ENCODE results near the gene TTC9B. TPM values are rescaled to one million over a fixed set of nuclear protein-coding genes. Genes with fewer than 3 reads are reported as not detected.

TTC9B gene
- total RNA-seq, 8 experiments from 2014 or later: 0.45 to 25.6 (median 13.5) TPM

- no peak overlapping the region for H3K4me3 ChIP-seq
- no peaks in the 10 kb centered on the region for H3K4me1 ChIP-seq (replicated peaks in 1 of 2)
- H3K27ac ChIP-seq: no peak overlapping the region
- 82 to 100% (median 97%) methylated on average over 1 to 3 of the region's 8 CpGs; no CpG with 5 or more reads in 6 of the 10 experiments for WGBS, 10 experiments
- ATAC-seq (replicated peaks in 6 of 8): peak in 2 of 8 experiments; percentile 52 to 81
- in situ Hi-C loops (cut with MboI; ENCODE audit: low pct_unique_long_range_greater_than_20kb in 2 of 9, low sequenced_read_pairs in 9 of 9, unreplicated experiment in 9 of 9): no loop called here
These were observed 38.3 kb upstream of the TTC9B start for GRCh38 chr19:40256512-40256911.

- H3K27ac ChIP-seq: no peak overlapping the region
- WGBS, 10 experiments: 100% methylated on average over 2 of the region's 3 CpGs; no CpG with 5 or more reads in 9 of the 10 experiments
- no peak for ATAC-seq (replicated peaks in 6 of 8)
- in situ Hi-C loops (cut with MboI; ENCODE audit: low pct_unique_long_range_greater_than_20kb in 2 of 9, low sequenced_read_pairs in 9 of 9, unreplicated experiment in 9 of 9): no loop called here
- no peak overlapping the region for H3K4me3 ChIP-seq
- H3K4me1 ChIP-seq (replicated peaks in 1 of 2): no peaks in the 10 kb centered on the region
These were observed 37.5 kb upstream of the TTC9B start for GRCh38 chr19:40255619-40256166.

- Histone ChIP-seq H3K27ac (no peak overlapping the region), H3K4me3 (no peak overlapping the region), H3K4me1 (replicated peaks in 1 of 2) (no peaks in the 10 kb centered on the region)
- in situ Hi-C loops (cut with MboI; ENCODE audit: low pct_unique_long_range_greater_than_20kb in 2 of 9, low sequenced_read_pairs in 9 of 9, unreplicated experiment in 9 of 9): no loop called here
- WGBS, 10 experiments: 88 to 100% (median 95%) methylated on average over 1 to 7 of the region's 16 CpGs; no CpG with 5 or more reads in 2 of the 10 experiments
- no peak for ATAC-seq (replicated peaks in 6 of 8)
These were observed 36.7 kb upstream of the TTC9B start for GRCh38 chr19:40254714-40255418.

DNA sequence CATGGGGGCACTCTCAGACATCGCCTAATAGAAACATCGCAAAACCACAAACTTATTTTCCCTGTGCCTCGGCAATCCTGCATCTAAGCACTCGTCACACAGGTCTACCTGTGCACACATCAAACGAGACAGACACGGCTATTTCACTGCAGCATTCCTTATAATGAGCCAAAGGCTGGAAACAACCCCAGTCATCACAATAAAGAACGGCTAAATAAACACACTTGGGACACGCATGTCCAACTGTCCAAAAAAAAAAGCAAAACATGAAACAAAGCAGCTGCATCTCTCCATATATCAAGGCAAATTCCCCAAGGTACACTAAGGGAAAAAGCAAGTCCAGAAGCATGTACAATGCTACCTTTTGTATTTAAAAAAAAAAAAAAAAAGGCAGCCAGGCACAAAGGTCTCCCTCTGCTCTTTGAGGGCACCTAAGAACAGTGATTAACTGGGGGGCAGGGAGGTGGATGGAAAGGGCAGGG, 35.5 kb upstream of the TTC9B start:
- in situ Hi-C loops (cut with MboI; ENCODE audit: low pct_unique_long_range_greater_than_20kb in 2 of 9, low sequenced_read_pairs in 9 of 9, unreplicated experiment in 9 of 9): no loop called here
- WGBS, 10 experiments: 71 to 100% (median 87%) methylated on average over 1 to 7 of the region's 8 CpGs
- ATAC-seq (replicated peaks in 6 of 8): peak in 1 of 8 experiments; percentile 50

GRCh38 chr19:40252395-40252794, 34.2 kb upstream of the TTC9B start:
- Histone ChIP-seq H3K27ac (no peak overlapping the region), H3K4me3 (no peak overlapping the region), H3K4me1 (replicated peaks in 1 of 2) (no peaks in the 10 kb centered on the region)
- in situ Hi-C loops (cut with MboI; ENCODE audit: low pct_unique_long_range_greater_than_20kb in 2 of 9, low sequenced_read_pairs in 9 of 9, unreplicated experiment in 9 of 9): no loop called here
- whole genome bisulfite sequencing, 10 experiments: 50 to 93% (median 86%) methylated on average over 2 to 5 of the region's 7 CpGs; no CpG with 5 or more reads in 2 of the 10 experiments
- no peak for ATAC-seq (replicated peaks in 6 of 8)

More for the DNA sequence above, 35.5 kb upstream of the TTC9B start:
- no peaks in the 10 kb centered on the region for H3K4me1 ChIP-seq (replicated peaks in 1 of 2)
- no peak overlapping the region for H3K27ac ChIP-seq
- no peak overlapping the region for H3K4me3 ChIP-seq

DNA sequence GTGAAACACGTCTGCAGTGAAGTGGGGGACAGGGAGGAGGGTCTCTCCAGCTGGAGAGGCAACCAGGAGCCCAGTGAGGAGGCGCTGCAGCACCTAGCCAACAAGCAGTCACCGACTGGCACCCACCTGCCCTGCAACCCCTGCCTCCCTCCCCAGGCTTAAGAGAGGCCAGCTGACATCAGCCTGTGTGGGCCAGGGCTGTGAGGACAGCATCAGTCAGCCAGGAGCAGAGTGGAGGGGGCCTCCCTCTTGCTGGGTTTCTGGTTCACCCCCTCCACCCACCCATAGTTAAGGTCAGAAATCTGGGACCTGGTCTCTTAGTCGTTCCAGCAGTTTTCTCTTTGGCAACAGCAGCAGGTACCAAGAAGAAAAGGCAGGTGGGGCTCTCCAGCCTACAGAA, 33.8 kb upstream of the TTC9B start:
- no peak overlapping the region for H3K27ac ChIP-seq
- H3K4me1 ChIP-seq (replicated peaks in 1 of 2): no peaks in the 10 kb centered on the region
- in situ Hi-C loops (cut with MboI; ENCODE audit: low pct_unique_long_range_greater_than_20kb in 2 of 9, low sequenced_read_pairs in 9 of 9, unreplicated experiment in 9 of 9): no loop called here
- no peak for ATAC-seq (replicated peaks in 6 of 8)
- 20 to 100% (median 60%) methylated on average over 1 to 2 of the region's 4 CpGs; no CpG with 5 or more reads in 5 of the 10 experiments for WGBS, 10 experiments
- H3K4me3 ChIP-seq: no peak overlapping the region

DNA sequence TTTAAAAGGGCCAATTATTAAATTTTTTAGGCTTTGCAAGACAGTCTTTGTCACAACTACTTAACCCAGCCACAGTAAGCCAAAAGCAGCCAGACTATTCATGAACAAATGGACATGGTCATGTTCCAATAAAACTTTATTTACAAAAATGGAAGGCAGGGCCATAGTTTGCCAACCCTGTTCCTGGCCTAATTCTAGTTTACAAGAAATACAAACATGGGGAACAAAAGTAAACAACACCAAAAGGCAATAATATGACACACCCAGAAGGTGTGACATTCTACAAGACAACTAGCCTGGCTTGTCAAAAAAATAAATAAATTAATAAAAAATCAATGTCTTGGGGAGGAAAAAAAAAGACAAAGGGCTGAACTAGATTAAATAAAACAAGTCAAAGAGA, 33.1 kb upstream of the TTC9B start:
- Histone ChIP-seq H3K27ac (no peak overlapping the region), H3K4me3 (no peak overlapping the region), H3K4me1 (replicated peaks in 1 of 2) (no peaks in the 10 kb centered on the region)
- in situ Hi-C loops (cut with MboI; ENCODE audit: low pct_unique_long_range_greater_than_20kb in 2 of 9, low sequenced_read_pairs in 9 of 9, unreplicated experiment in 9 of 9): no loop called here
- no peak for ATAC-seq (replicated peaks in 6 of 8)

- no peak overlapping the region for H3K4me3 ChIP-seq
- in situ Hi-C loops (cut with MboI; ENCODE audit: low pct_unique_long_range_greater_than_20kb in 2 of 9, low sequenced_read_pairs in 9 of 9, unreplicated experiment in 9 of 9): no loop called here
- H3K4me1 ChIP-seq (replicated peaks in 1 of 2): no peaks in the 10 kb centered on the region
- ATAC-seq (replicated peaks in 6 of 8): no peak
- 64 to 97% (median 93%) methylated on average over 2 to 8 of the region's 11 CpGs; no CpG with 5 or more reads in 3 of the 10 experiments for WGBS, 10 experiments
- no peak overlapping the region for H3K27ac ChIP-seq
These were observed 31.6 kb upstream of the TTC9B start for GRCh38 chr19:40249781-40250180.

DNA sequence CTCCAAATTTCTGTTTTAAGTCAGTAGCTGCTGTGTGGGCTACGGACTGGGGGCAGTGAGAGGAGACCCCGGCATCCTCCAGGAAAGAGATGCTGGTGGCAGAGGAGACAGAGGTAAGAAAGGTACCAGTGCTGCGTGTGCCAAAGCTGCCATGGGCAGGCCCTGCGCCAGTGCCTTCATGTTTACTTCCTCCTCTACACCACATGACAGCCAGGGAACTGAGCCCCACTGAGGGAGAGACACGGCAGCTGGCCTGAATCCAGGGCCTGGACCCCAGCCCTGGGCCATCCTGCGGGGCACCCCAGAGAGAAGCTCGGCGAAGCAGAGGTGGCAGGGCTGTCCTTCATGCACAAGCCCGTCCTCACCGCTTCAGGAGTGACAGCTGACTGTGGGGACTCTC, 31.0 kb upstream of the TTC9B start:
- WGBS, 10 experiments: 87 to 100% (median 95%) methylated on average over 1 to 3 of the region's 10 CpGs; no CpG with 5 or more reads in 6 of the 10 experiments
- no peak overlapping the region for H3K4me3 ChIP-seq
- H3K4me1 ChIP-seq (replicated peaks in 1 of 2): no peaks in the 10 kb centered on the region
- no peak for ATAC-seq (replicated peaks in 6 of 8)
- in situ Hi-C loops (cut with MboI; ENCODE audit: low pct_unique_long_range_greater_than_20kb in 2 of 9, low sequenced_read_pairs in 9 of 9, unreplicated experiment in 9 of 9): no loop called here
- no peak overlapping the region for H3K27ac ChIP-seq

- Histone ChIP-seq H3K4me3 (no peak overlapping the region), H3K27ac (no peak overlapping the region), H3K4me1 (replicated peaks in 1 of 2) (no peaks in the 10 kb centered on the region)
- in situ Hi-C loops (cut with MboI; ENCODE audit: low pct_unique_long_range_greater_than_20kb in 2 of 9, low sequenced_read_pairs in 9 of 9, unreplicated experiment in 9 of 9): no loop called here
- no peak for ATAC-seq (replicated peaks in 6 of 8)
- WGBS, 10 experiments: 80 to 100% (median 86%) methylated on average over 1 to 3 of the region's 12 CpGs; no CpG with 5 or more reads in 5 of the 10 experiments
These were observed 29.6 kb upstream of the TTC9B start for GRCh38 chr19:40247735-40248262.

DNA sequence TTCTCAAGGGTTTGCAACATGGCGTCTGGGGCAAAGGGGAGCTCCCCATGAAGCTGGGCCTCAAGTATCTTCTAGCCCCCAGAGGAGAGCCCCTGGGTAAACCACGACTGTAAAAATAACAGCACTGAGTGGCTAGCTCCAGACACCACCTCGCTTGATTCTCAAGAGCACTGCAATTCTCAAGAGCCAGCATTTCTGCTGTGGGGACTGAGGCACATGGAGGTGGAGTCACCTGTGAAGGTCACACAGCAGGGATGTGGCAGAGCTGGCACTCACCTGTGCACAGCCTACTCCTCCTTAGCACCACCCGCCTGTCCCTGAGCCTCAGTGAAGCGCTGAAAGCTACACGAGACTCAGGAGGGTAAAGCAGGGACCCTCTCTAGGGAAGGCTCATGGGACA, 29.0 kb upstream of the TTC9B start:
- Histone ChIP-seq H3K4me1 (replicated peaks in 1 of 2) (no peaks in the 10 kb centered on the region), H3K4me3 (no peak overlapping the region), H3K27ac (no peak overlapping the region)
- WGBS, 10 experiments: 71 to 100% (median 83%) methylated on average over 1 to 3 of the region's 6 CpGs; no CpG with 5 or more reads in 5 of the 10 experiments
- in situ Hi-C loops (cut with MboI; ENCODE audit: low pct_unique_long_range_greater_than_20kb in 2 of 9, low sequenced_read_pairs in 9 of 9, unreplicated experiment in 9 of 9): no loop called here
- ATAC-seq (replicated peaks in 6 of 8): no peak

- ATAC-seq (replicated peaks in 6 of 8): no peak
- Histone ChIP-seq H3K4me1 (replicated peaks in 1 of 2) (no peaks in the 10 kb centered on the region), H3K27ac (no peak overlapping the region), H3K4me3 (no peak overlapping the region)
- in situ Hi-C loops (cut with MboI; ENCODE audit: low pct_unique_long_range_greater_than_20kb in 2 of 9, low sequenced_read_pairs in 9 of 9, unreplicated experiment in 9 of 9): no loop called here
- WGBS, 10 experiments: 80 to 100% (median 97%) methylated on average over 1 to 5 of the region's 16 CpGs
These were observed 28.3 kb upstream of the TTC9B start for GRCh38 chr19:40246292-40247073.
